ENCODE measurements around the gene PRR4. TPM values are rescaled to one million over a fixed set of nuclear protein-coding genes. Genes with fewer than 3 reads are reported as not detected.

The PRR4 gene
- total and polyA plus RNA-seq, 9 of the 15 experiments (the other 6 are each of a cell fraction or from before 2014, with no cell fraction given) = 0.45 to 5.0 (median 1.8) TPM

DNA sequence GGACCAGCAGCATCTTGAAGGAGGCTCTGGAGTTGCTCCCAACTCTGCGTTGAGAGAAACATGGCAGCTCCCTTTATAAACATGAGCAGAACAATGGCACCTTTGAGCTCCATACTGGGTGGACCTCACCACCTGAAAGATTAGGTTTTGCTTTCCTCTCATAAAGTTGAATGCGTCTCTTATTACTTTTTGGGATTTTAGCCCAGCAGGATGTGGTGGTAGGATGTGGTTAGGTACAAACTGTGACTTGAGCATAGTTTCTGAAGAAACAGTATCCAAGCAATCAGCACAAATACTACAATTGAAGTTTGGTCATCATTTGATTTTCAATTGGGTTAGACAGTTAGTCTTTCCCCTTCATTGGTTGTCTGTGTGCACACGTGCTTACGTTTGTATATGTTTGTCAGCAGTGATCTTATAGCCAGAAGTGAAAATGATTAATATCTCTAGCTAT, at the start of gene PRR4 (continued):
- TF ChIP-seq, protein P1, sequence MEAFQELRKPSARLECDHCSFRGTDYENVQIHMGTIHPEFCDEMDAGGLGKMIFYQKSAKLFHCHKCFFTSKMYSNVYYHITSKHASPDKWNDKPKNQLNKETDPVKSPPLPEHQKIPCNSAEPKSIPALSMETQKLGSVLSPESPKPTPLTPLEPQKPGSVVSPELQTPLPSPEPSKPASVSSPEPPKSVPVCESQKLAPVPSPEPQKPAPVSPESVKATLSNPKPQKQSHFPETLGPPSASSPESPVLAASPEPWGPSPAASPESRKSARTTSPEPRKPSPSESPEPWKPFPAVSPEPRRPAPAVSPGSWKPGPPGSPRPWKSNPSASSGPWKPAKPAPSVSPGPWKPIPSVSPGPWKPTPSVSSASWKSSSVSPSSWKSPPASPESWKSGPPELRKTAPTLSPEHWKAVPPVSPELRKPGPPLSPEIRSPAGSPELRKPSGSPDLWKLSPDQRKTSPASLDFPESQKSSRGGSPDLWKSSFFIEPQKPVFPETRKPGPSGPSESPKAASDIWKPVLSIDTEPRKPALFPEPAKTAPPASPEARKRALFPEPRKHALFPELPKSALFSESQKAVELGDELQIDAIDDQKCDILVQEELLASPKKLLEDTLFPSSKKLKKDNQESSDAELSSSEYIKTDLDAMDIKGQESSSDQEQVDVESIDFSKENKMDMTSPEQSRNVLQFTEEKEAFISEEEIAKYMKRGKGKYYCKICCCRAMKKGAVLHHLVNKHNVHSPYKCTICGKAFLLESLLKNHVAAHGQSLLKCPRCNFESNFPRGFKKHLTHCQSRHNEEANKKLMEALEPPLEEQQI (IDR thresholded peaks at IDR 0.05) = no peak
- TF ChIP-seq ETS1 (conservative IDR thresholded peaks at IDR 0.05; ENCODE audit: control insufficient read depth, low read depth, low read length) (no peak), CUX1 (CRISPR knock-in tag; IDR thresholded peaks at IDR 0.05) (no peak), MECOM (CRISPR knock-in tag; IDR thresholded peaks at IDR 0.05) (no peak)

Measured in K562 (cell line).